ENCODE measurements around the gene C10orf71.

The C10orf71 gene

GRCh38 chr10:49344840-49345239, 45.9 kb downstream of the C10orf71 start:
- DNase-seq, result no peak

- DNase-seq, result no peak
These were observed 48.4 kb downstream of the C10orf71 start for GRCh38 chr10:49347342-49347741.

- no peak for DNase-seq
These were observed 48.9 kb downstream of the C10orf71 start for GRCh38 chr10:49347827-49348226.

- no peak for DNase-seq
These were observed 49.6 kb downstream of the C10orf71 start for GRCh38 chr10:49348593-49348992.

DNA sequence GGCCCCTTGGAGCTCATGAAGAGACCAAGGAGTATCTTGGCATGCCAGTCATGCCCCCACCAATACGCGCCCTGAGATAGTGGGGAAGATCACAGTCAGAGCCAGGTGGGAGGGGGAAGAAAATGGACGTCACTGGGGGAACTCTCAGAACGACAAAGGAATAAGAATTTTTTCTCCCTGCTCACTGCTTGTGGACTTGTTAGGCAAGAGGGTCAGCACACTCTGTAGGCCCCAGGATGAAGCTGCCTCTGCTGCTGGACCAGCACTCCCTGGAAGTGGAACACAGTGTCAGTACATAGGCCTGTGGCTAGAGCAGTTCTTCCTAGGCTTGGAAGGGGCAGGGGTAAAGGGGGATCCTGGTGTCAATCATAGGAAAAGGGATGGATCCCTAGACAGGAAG, 50.4 kb downstream of the C10orf71 start:
- DNase-seq, result no peak

DNA sequence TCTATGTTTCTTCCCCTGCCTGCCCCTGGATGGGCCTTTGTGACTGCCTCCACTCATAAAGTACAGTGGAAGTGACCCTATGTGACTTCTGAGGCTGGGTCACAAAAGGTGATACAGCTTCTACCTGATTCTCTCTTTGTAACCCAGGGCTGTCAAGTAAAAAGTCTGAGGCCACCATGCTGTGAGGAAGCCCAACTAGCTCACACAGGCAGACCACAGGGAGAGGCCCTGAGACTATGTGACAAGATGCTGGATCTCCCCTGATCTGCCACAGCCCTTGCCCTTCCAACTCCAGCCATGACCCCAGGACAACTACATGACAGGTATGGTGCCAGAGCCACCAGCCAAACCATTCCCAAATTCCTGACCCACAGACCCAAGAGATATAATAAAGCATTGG, 51.2 kb downstream of the C10orf71 start:
- DNase-seq, result no peak

DNA sequence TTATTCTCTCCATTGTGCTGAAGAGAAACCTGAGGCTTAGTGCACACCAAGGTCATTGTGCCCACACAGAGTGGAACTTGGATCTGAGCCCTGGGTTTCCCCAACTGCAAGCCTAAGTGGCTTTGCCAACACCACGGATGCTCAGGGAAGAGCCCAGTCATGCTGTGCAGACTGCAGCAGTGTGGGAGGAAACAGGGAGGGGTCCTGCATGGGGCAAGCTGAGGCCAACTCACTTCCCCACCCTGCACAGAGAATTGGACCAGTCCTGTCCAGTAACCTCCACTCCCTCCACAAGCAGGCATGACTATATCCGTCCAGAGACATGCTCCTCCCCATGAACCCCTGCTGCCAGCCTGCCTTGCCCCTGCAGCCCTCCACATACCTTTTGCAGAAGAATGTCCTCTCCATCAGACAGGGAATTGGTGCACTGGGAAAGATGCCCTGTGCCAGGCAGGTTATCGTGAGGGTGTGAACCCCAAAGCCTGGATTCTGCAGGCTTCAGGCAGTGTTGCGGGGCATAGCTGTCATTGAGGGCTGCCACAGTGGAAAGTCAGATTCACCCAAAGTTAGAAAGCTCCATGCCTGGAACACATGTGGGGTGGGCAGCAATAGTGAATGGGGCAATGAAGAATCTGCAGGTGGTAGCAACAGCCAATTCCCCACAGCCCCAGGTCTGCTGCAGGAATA, 52.0 kb downstream of the C10orf71 start:
- no peak for DNase-seq

GRCh38 chr10:49351669-49352068, 52.7 kb downstream of the C10orf71 start:
- no peak for DNase-seq

- no peak for DNase-seq
These were observed 53.4 kb downstream of the C10orf71 start for GRCh38 chr10:49352323-49352722.

GRCh38 chr10:49353026-49353894, 54.3 kb downstream of the C10orf71 start:
- DNase-seq, result no peak

DNA sequence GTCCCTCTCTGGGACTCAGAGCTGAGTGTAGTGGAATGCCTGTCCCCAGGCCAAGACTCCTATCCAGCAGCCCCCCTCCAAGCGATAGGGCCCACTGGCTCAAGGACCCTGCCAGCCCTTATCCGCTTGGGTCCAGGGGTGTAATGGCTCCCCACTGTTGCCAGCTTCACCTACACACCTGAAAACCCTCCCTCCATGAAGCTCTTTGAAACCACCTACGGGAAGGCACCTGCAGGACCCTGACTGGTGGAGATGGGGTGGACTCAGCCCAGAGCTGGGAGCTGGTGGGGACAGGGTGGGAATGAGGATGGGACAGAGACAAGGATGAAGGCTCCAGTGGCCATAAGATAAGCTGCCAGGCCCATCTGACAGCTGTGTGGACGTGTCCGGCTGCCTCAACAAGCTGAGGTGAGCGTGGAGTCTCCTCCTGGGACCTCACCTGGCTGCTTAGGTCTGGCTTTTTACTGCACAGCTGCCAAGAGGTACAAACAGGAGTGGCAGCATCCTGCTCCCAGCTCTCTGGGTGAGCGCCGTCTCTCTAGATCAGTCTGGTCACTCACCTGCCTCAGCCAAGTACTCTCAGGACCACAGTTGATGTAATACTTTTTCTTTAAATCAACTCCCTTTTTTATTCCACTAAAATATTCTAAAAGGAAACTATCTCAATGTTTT, 55.1 kb downstream of the C10orf71 start:
- no peak for DNase-seq

GRCh38 chr10:49354593-49354992, 55.6 kb downstream of the C10orf71 start:
- DNase-seq, result no peak

GRCh38 chr10:49355221-49355620, 56.3 kb downstream of the C10orf71 start:
- no peak for DNase-seq

DNA sequence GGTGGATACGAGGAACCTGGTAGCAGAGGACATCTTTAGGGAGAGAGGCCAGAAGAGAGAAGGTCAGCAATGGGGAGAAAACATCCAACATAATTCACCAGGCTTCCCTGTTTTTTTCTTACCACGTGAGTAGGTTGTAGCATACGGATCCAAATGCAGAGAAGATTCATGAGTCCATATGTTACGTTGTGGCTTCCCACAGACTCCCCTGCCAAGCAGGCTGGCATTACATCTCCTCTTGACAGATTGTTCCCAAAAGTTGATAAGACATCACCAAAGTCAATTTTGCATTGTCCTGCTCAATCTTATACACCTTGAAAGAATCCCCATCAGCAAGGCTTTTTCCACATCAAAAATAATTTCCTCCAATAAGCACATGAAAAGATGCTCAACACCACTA, 57.2 kb downstream of the C10orf71 start:
- DNase-seq, result no peak

- no peak for DNase-seq
These were observed 58.0 kb downstream of the C10orf71 start for GRCh38 chr10:49356944-49357343.

- no peak for DNase-seq
These were observed 58.9 kb downstream of the C10orf71 start for GRCh38 chr10:49357910-49358309.

DNA sequence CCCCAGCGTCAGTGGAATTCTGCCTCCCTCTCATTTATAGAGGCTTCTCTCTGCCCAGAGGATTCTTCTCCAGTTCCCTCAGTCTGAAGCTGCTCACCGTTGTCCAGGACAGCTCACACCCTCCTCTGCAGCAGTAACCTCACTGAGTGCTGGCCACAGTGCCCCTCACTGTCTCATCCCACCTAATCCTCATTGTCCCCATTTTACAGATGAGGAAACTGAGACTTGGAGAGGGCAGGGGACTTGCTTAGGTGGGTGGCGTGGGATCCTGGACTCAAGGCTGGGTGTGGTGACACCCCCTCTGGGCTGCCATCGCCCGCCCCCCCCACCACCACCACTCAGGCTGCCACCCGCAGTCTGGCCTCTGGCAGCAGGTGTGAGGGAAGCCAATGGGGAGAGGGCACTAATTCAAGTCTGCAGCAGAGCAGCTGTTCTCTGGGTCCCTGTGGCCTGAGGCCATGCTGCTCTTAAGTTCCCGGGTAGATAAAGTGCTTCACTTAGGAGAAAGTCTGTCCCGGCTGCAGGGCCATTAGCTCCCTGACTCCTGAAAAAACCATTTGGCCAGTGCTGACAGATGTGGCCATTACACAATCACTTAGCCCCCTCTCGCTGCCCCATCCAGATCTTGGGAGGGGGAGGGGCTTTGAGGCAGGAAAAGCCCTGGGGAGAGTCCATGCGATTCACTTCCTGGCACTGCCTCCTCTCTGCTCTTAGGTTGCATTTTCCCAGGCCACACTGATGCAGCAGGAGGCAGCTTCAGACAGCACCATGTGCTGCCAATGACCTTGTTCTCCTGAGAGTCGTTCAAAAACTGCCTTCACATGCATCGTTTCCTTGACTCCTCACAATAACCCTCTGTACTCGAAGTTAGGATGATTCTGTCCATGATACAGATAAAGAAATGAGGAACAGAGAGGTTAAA, 60.6 kb downstream of the C10orf71 start:
- DNase-seq, result no peak

- no peak for DNase-seq
These were observed 61.6 kb downstream of the C10orf71 start for GRCh38 chr10:49360271-49361177.

GRCh38 chr10:49361178-49361554, 62.2 kb downstream of the C10orf71 start:
- no peak for DNase-seq

DNA sequence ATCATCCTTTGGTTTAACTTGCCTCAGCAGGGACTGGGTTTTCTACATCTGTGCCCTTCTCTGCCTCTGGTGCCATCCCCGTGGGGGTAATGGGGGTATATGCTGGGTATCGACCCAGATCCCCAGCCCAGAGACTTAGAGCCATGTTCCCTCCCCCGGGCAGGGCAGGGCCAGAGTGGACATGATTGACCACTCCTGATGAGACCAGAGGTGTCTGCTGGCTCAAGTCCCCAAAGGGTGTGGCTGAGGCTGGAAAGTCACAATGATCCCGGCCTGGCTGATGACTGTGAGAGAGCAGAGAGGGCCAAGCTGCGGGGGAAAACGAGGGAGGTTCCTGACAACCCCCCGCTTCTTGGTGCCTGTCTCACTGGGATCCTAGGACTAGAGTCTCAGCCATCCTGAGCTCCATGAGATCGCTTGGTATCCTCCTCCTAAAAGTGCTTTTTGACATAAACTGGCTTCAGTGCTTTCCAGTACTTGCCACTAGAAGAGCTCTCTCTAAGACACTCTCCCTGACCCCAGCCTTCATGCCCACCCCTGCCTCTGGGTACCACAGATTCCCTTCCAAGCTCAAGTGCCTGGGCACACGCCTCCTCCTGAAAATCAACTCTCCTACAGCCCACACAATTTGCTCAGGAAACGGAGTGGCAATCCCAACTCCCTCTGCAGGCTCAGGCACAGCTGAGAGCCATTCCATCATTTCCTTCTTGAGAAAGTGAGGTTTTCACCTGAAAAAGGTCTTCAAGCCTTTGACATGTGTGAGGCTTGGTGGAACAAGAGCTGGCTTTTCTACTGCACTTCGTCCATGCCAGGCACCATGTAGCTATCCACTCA, 63.0 kb downstream of the C10orf71 start:
- no peak for DNase-seq

Measured in 8988T (cell line).